Left lung (tissue), 10 donors: Measurements from ENCODE around the gene PXDC1. TPM values are rescaled to one million over a fixed set of nuclear protein-coding genes. Genes with fewer than 3 reads are reported as not detected.

Source experiments
- ATAC-seq: fragments of 200-7000 bp; cut with Tn5 transposase; one replicate; pipeline ENCODE4 v1.9.1; 2020; ENCODE audit warnings: moderate library complexity
- DNase-seq, 4 donors: peaks; one replicate each; pipeline ENCODE4 v3.0.0-alpha.2; 2013 to 2020
- H3K27ac ChIP-seq, 2 donors: fragments of 200-600 bp; sonication (generic) in 1 of 2; one replicate each; pipeline versions ENCODE4 v1.5.0 to v1.8.0; 2020 to 2021
- H3K27me3 ChIP-seq, 2 donors: fragments of 200-600 bp; sonication (generic) in 1 of 2; one replicate each; pipeline versions ENCODE4 v1.5.0 to v1.8.0; 2020 to 2021
- H3K36me3 ChIP-seq, 2 donors: fragments of 200-600 bp; sonication (generic) in 1 of 2; one replicate each; pipeline versions ENCODE4 v1.5.0 to v1.8.0; 2020 to 2021
- H3K4me1 ChIP-seq, 2 donors: fragments of 200-600 bp; one replicate each; pipeline ENCODE4 v1.8.0; 2021
- H3K4me3 ChIP-seq, 2 donors: fragments of 200-600 bp; sonication (generic) in 1 of 2; one replicate each; pipeline versions ENCODE4 v1.5.0 to v1.8.0; 2020 to 2021; ENCODE audit warnings: mild to moderate bottlenecking in 1 of 2
- H3K9me3 ChIP-seq, 2 donors: fragments of 200-600 bp; sonication (generic) in 1 of 2; one replicate each; pipeline versions ENCODE4 v1.5.0 to v1.8.0; 2020 to 2021
- intact Hi-C, 2 donors: fragments of 100-400 bp; cut with DNase I; formaldehyde crosslinking; loops; one replicate each; pipeline versions ENCODE4 v1.11.2 to v1.14.2; 2022
- polyA plus RNA-seq, 6 donors: library from polyadenylated mRNA; unstranded; fragments of 120-200 nt; gene quantifications; one replicate each; pipeline ENCODE4 v1.2.1, GENCODE V29; 2013; ENCODE audit not compliant: insufficient read length in 6 of 6
- total RNA-seq, 2 donors: library from RNA; stranded (reverse); fragmentation: NEBNext Ultra II Directional; extraction: Animal tissue kit (Norgen Biotek cat#: 25700); gene quantifications; one replicate each; pipeline ENCODE4 v1.2.1, GENCODE V29; 2021
- TF ChIP-seq, protein P1 (sequence below), 2 donors: fragments of 200-600 bp; sonication (generic) in 1 of 2; IDR thresholded peaks; one replicate each; pipeline versions ENCODE4 v1.5.0 to v1.8.0; 2021; ENCODE audit warnings: antibody characterized with exemption in 2 of 2
- donor health status: DM: no; HTN: yes; CAD: no.
- donor health status: DM: no; HTN: no; CAD: no.

PXDC1 gene
- total and polyA plus RNA-seq, 8 donors, result 11.0 to 50.8 (median 15.8) TPM

DNA sequence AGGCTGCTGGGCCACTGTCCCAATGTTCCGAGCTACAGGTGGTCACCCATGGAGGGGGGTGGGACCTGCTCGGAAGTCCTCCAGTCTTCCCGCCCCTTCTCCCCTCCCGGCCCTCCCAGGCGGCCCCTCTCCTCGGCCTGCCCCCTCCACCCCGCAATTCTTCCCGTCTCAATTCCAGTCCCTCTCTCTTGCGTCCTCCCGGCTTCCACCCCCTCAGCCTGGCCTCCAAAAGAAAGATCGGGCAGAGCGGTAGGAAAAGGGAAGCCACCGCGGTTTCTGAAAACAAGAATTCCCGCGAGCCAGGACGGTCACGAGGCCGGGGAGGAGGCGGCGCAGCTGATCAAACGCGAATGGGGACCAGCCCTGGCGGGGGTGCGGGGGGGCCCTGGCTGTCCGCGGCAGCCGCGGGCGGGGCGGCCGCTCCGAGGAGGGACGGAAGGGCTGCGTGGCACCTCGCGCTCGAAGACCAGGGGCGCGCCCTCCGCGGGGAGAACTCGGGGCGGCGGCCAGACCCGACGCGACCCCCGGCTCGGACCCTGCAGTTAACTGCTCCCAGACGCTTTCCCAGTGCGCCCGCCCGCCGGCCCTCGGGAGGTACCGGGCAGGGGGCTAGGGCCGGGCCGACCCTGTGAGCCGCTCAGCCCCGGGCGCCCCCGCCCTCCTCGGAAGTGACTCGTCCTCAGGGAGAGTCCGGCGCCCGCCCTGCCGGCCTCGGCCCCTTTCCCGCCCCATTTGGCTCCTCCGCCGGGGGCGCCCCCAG lies 1.0 kb downstream of the PXDC1 start:
- H3K36me3 ChIP-seq, result no peaks in the 10 kb centered on the region
- intact Hi-C loops, result no loop called here
- peak overlapping the region; percentile 66 to 79 for H3K4me3 ChIP-seq
- H3K27ac ChIP-seq, result peak overlapping the region; percentile 92 to 98
- DNase-seq (peak in 3 of 4 donors; percentile 77 to 94 (median 93)), ATAC-seq (peak; percentile 81)
- peaks cover 0 to 52% of the 10 kb centered on the region in 2 donors for H3K27me3 ChIP-seq
- H3K4me1 ChIP-seq, result peaks cover 14 to 57% of the 10 kb centered on the region in 2 donors
- TF ChIP-seq, protein P1, sequence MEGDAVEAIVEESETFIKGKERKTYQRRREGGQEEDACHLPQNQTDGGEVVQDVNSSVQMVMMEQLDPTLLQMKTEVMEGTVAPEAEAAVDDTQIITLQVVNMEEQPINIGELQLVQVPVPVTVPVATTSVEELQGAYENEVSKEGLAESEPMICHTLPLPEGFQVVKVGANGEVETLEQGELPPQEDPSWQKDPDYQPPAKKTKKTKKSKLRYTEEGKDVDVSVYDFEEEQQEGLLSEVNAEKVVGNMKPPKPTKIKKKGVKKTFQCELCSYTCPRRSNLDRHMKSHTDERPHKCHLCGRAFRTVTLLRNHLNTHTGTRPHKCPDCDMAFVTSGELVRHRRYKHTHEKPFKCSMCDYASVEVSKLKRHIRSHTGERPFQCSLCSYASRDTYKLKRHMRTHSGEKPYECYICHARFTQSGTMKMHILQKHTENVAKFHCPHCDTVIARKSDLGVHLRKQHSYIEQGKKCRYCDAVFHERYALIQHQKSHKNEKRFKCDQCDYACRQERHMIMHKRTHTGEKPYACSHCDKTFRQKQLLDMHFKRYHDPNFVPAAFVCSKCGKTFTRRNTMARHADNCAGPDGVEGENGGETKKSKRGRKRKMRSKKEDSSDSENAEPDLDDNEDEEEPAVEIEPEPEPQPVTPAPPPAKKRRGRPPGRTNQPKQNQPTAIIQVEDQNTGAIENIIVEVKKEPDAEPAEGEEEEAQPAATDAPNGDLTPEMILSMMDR (IDR thresholded peaks at IDR 0.05), result no peak
- H3K9me3 ChIP-seq, result no peaks in the 10 kb centered on the region

- Histone ChIP-seq H3K9me3 (no peaks in the 10 kb centered on the region), H3K27me3 (peaks cover 0 to 52% of the 10 kb centered on the region in 2 donors), H3K36me3 (peaks cover 0 to 4% of the 10 kb centered on the region in 2 donors), H3K27ac (peak overlapping the region; percentile 92 to 98), H3K4me3 (peak overlapping the region; percentile 66 to 79), H3K4me1 (peaks cover 14 to 63% of the 10 kb centered on the region in 2 donors)
- intact Hi-C loops, result loop anchor here in 1 of 2 donors (5.0 to 10.0 kb wide), 3 partner anchors 77 to 245 kb away; no protein-coding TSS in a partner anchor
- DNase-seq (peak in 1 of 4 donors; percentile 52), ATAC-seq (peak; percentile 0)
- TF ChIP-seq, protein P1 (IDR thresholded peaks at IDR 0.05), result no peak
These were observed 1.6 kb downstream of the PXDC1 start for GRCh38 chr6:3749977-3750316.

GRCh38 chr6:3749067-3749841 lies 2.3 kb downstream of the PXDC1 start:
- Histone ChIP-seq H3K4me1 (peaks cover 14 to 69% of the 10 kb centered on the region in 2 donors), H3K27me3 (peaks cover 0 to 51% of the 10 kb centered on the region in 2 donors), H3K9me3 (no peaks in the 10 kb centered on the region), H3K36me3 (peaks cover 0 to 4% of the 10 kb centered on the region in 2 donors), H3K4me3 (peak overlapping the region; percentile 66 to 79), H3K27ac (peak overlapping the region; percentile 92 to 98)
- peak in 2 of 4 donors; percentile 54 to 79 for DNase-seq
- ATAC-seq, result peak; percentile 19
- TF ChIP-seq, protein P1 (IDR thresholded peaks at IDR 0.05), result no peak
- intact Hi-C loops, result loop anchor here in 1 of 2 donors (5.0 to 10.0 kb wide), 3 partner anchors 78 to 246 kb away; no protein-coding TSS in a partner anchor

- TF ChIP-seq, protein P1 (IDR thresholded peaks at IDR 0.05), result peak; percentile 43
- Histone ChIP-seq H3K27me3 (peaks cover 0 to 43% of the 10 kb centered on the region in 2 donors), H3K4me3 (peak overlapping the region in 1 of 2 donors; percentile 66), H3K27ac (peak overlapping the region; percentile 92 to 98), H3K4me1 (peaks cover 14 to 78% of the 10 kb centered on the region in 2 donors), H3K36me3 (peaks cover 0 to 4% of the 10 kb centered on the region in 2 donors), H3K9me3 (no peaks in the 10 kb centered on the region)
- DNase-seq (peak in 1 of 4 donors; percentile 69), ATAC-seq (peak; percentile 26)
- intact Hi-C loops, result loop anchor here in 1 of 2 donors (5.0 to 10.0 kb wide), 3 partner anchors 79 to 246 kb away; no protein-coding TSS in a partner anchor
These were observed 3.1 kb downstream of the PXDC1 start for GRCh38 chr6:3748208-3749066.
